HCT116 (cell line): ENCODE measurements around the gene DLG5. TPM values are rescaled to one million over a fixed set of nuclear protein-coding genes. Genes with fewer than 3 reads are reported as not detected.

Experiments
- ATAC-seq: fragments of 200-7000 bp; cut with Tn5 transposase; 2 replicates; pipeline ENCODE4 v1.9.1; 2020; ENCODE audit warnings: mild to moderate bottlenecking, moderate library complexity
- BruUV-seq: library from RNA; stranded (reverse); fragments of 400-500 nt; replicated peaks from 2 replicates; lab custom pipeline; 2021; lab: Mats Ljungman, UMichigan
- CTCF ChIA-PET: fragments of 300-600 bp; sonication (Branson Sonifier 250); formaldehyde crosslinking; loops from one replicate; lab custom pipeline; 2021; ENCODE audit warnings: antibody characterized with exemption; lab: Charles Lee
- POLR2A ChIA-PET: fragments of 300-600, 350-600 bp; sonication (Branson Sonifier 250); formaldehyde crosslinking; loops from one replicate; lab custom pipeline; 2021; ENCODE audit warnings: antibody characterized with exemption; lab: Charles Lee
- RAD21 ChIA-PET, 2 experiments: fragments of 300-600 bp; sonication (Branson Sonifier 250); formaldehyde crosslinking; loops; one replicate each; lab custom pipeline; 2023; ENCODE audit warnings: low total read pairs in 2 of 2; ENCODE audit not compliant: uncharacterized antibody in 2 of 2, unreplicated experiment in 2 of 2, low non-redundant PET in 1 of 2; lab: Charles Lee
- DNase-seq: peaks from one replicate; pipeline ENCODE4 v3.0.0-alpha.2; 2010; ENCODE audit warnings: low read depth, low spot score
- H2AFZ ChIP-seq: fragments of 200-600 bp; shearing (Covaris generic), sonication (generic); 2 replicates; pipeline ENCODE4 v1.6.1; 2017; ENCODE audit warnings: low read depth, mixed run types, mixed read lengths, antibody characterized with exemption, low read length; ENCODE audit not compliant: poor library complexity, severe bottlenecking
- H3K27ac ChIP-seq: 2 replicates; pipeline ENCODE4 v1.5.1; 2012; ENCODE audit warnings: low read depth, low read length
- H3K27me3 ChIP-seq: fragments of 200-600 bp; sonication (generic); 2 replicates; pipeline ENCODE4 v1.6.1; 2016; ENCODE audit warnings: mixed run types, low read length, mixed read lengths; ENCODE audit not compliant: insufficient read depth
- H3K36me3 ChIP-seq, 2 experiments: fragments of 200-500 bp in 1 of 2; fragments of 200-600 bp in 1 of 2; sonication (Bioruptor generic) in 1 of 2; sonication (generic) in 1 of 2; 2 replicates each; pipeline versions ENCODE4 v1.5.1 to v1.6.1; 2014 to 2016; ENCODE audit warnings: low read length in 2 of 2, inconsistent platforms in 1 of 2, mixed read lengths in 1 of 2, mixed run types in 1 of 2; ENCODE audit not compliant: insufficient read depth in 2 of 2, control insufficient read depth in 1 of 2
- H3K4me1 ChIP-seq, 2 experiments: fragments of 200-600 bp in 1 of 2; sonication (generic) in 1 of 2; 2 replicates each; pipeline versions ENCODE4 v1.5.1 to v1.6.1; 2012 to 2017; ENCODE audit warnings: low read length in 2 of 2, inconsistent platforms in 1 of 2, mild to moderate bottlenecking in 1 of 2, mixed read lengths in 1 of 2, mixed run types in 1 of 2, moderate library complexity in 1 of 2; ENCODE audit not compliant: insufficient read depth in 2 of 2, control insufficient read depth in 1 of 2
- H3K4me2 ChIP-seq: fragments of 200-600 bp; sonication (generic); 2 replicates; pipeline ENCODE4 v1.6.1; 2017; ENCODE audit warnings: mixed run types, low read length, mixed read lengths
- H3K4me3 ChIP-seq, 2 experiments: fragments of 200-600 bp in 1 of 2; sonication (generic) in 1 of 2; replicated peaks in 1 of 2; 2 replicates each; pipeline ENCODE4 v1.5.1; 2011 to 2016; ENCODE audit warnings: low read length in 2 of 2, control low read depth in 1 of 2, low read depth in 1 of 2, mild to moderate bottlenecking in 1 of 2, mixed read lengths in 1 of 2, mixed run types in 1 of 2
- H3K79me2 ChIP-seq: fragments of 200-600 bp; sonication (generic); 2 replicates; pipeline ENCODE4 v1.6.1; 2017; ENCODE audit warnings: mild to moderate bottlenecking, mixed run types, low read length, moderate library complexity, mixed read lengths; ENCODE audit not compliant: insufficient read depth
- H3K9ac ChIP-seq: fragments of 200-600 bp; sonication (generic); 2 replicates; pipeline ENCODE4 v1.6.1; 2016; ENCODE audit warnings: low read length, mixed read lengths
- H3K9me2 ChIP-seq: fragments of 200-600 bp; sonication (generic), shearing (Covaris generic); 2 replicates; pipeline ENCODE4 v1.6.1; 2017; ENCODE audit warnings: mixed run types, mild to moderate bottlenecking, moderate library complexity; ENCODE audit not compliant: insufficient read depth
- H3K9me3 ChIP-seq, 2 experiments: fragments of 200-500 bp in 1 of 2; fragments of 200-600 bp in 1 of 2; sonication (Bioruptor generic) in 1 of 2; sonication (generic) in 1 of 2; 2 replicates each; pipeline ENCODE4 v1.6.1; 2014 to 2017; ENCODE audit warnings: low read length in 2 of 2, mixed read lengths in 2 of 2, inconsistent platforms in 1 of 2, low read depth in 1 of 2, mild to moderate bottlenecking in 1 of 2, mixed run types in 1 of 2, moderate library complexity in 1 of 2; ENCODE audit not compliant: control insufficient read depth in 1 of 2, insufficient read depth in 1 of 2
- H4K20me1 ChIP-seq: fragments of 200-600 bp; sonication (generic), shearing (Covaris generic); 2 replicates; pipeline ENCODE4 v1.6.1; 2017; ENCODE audit warnings: mixed run types, mild to moderate bottlenecking, moderate library complexity; ENCODE audit not compliant: insufficient read depth
- ATF3 ChIP-seq: IDR thresholded peaks from 2 replicates; pipeline ENCODE4 v1.6.1; 2012
- REST ChIP-seq: IDR thresholded peaks from 2 replicates; pipeline ENCODE4 v1.6.1; 2012; ENCODE audit warnings: low read depth
- SP1 ChIP-seq: IDR thresholded peaks from 2 replicates; pipeline ENCODE4 v1.6.1; 2012; ENCODE audit warnings: low read depth
- TCF7L2 ChIP-seq: IDR thresholded peaks from 2 replicates; pipeline ENCODE4 v1.7.0; 2011; ENCODE audit warnings: borderline replicate concordance, inconsistent platforms; ENCODE audit not compliant: insufficient read depth, insufficient read length; ENCODE audit errors: extremely low read depth
- YY1 ChIP-seq: IDR thresholded peaks from 2 replicates; pipeline ENCODE4 v1.6.1; 2011; ENCODE audit warnings: low read length, low read depth, moderate library complexity, mild to moderate bottlenecking; ENCODE audit not compliant: insufficient replicate concordance; ENCODE audit errors: extremely low read depth
- ZNF274 ChIP-seq: fragments of 200-500 bp; sonication (Bioruptor generic); IDR thresholded peaks from 2 replicates; pipeline ENCODE4 v1.6.1; 2014; ENCODE audit warnings: mild to moderate bottlenecking, low read depth, low read length, inconsistent platforms
- intact Hi-C: fragments of 100-400 bp; cut with micrococcal nuclease; formaldehyde crosslinking; loops from 2 replicates; pipeline ENCODE4 v1.10.0; 2022
- total RNA-seq: library from RNA; stranded (reverse); gene quantifications from one replicate; pipeline ENCODE4 v1.2.1, GENCODE V29; 2021; ENCODE audit not compliant: unreplicated experiment

The DLG5 gene
- total RNA-seq, 1 experiment from 2014 or later, result 44.8 TPM

- Histone ChIP-seq H3K79me2 (no peaks in the 10 kb centered on the region), H3K9me2 (no peaks in the 10 kb centered on the region), H3K4me1 (no peaks in the 10 kb centered on the region), H3K36me3 (peaks cover 0 to 2% of the 10 kb centered on the region in 2 experiments; a peak in 2 of 4 replicates), H3K4me3 (no peak overlapping the region), H2AFZ (no peak overlapping the region), H3K27me3 (no peaks in the 10 kb centered on the region), H4K20me1 (no peaks in the 10 kb centered on the region), H3K27ac (no peak overlapping the region), H3K9ac (no peak overlapping the region), H3K4me2 (no peak overlapping the region), H3K9me3 (no peaks in the 10 kb centered on the region)
- BruUV-seq, result no TSS peak
- no peak for TF ChIP-seq SP1
- no peak for TF ChIP-seq ATF3
- TF ChIP-seq YY1, result no peak
- no peak for TF ChIP-seq TCF7L2
- no peak for TF ChIP-seq ZNF274
- TF ChIP-seq REST, result no peak
- ChIA-PET RAD21 (no interaction called here), CTCF (no interaction called here), POLR2A (no interaction called here)
- intact Hi-C loops, result no loop called here
- no peak for ATAC-seq
- DNase-seq, result no peak
These were observed 127.2 kb downstream of the DLG5 start for GRCh38 chr10:77799352-77799751.
